Measurements from ENCODE around the gene UPK3BL1. TPM values are rescaled to one million over a fixed set of nuclear protein-coding genes. Genes with fewer than 3 reads are reported as not detected.
"Not testable (repeated sequence)": the region's sequence is repeated elsewhere in the genome, so short reads cannot be mapped to it uniquely, and the experiment has no call there.

The UPK3BL1 gene
- total RNA-seq, 1 experiment from 2014 or later, result 12.4 TPM

GRCh38 chr7:102682560-102682959 is 40.0 kb upstream of the UPK3BL1 start:
- H3K4me3 Mint-ChIP-seq; H3K4me1 ChIP-seq (ENCODE audit: insufficient read depth, low read length); H3K9me3 Mint-ChIP-seq: not testable (repeated sequence)

GRCh38 chr7:102680780-102681179 is 38.2 kb upstream of the UPK3BL1 start:
- H4K91ac ChIP-seq (ENCODE audit: insufficient read length, low read depth, low read length); H3K36me3 Mint-ChIP-seq (ENCODE audit: insufficient read depth in 1 of 3, low read depth in 3 of 3); H3K23ac ChIP-seq (ENCODE audit: insufficient read length, low read depth, low read length); H2BK12ac ChIP-seq (ENCODE audit: insufficient read length, low read depth, low read length); H3K4ac ChIP-seq (ENCODE audit: low read depth, low read length); DNase-seq; H3K18ac ChIP-seq (ENCODE audit: insufficient read length, low read depth, low read length); H3K4me3 Mint-ChIP-seq; H3K79me1 ChIP-seq (ENCODE audit: insufficient read depth, low read depth, low read length, poor library complexity, severe bottlenecking); H4K20me1 ChIP-seq (ENCODE audit: control insufficient read depth, insufficient read depth, insufficient read length); H3K23me2 ChIP-seq (ENCODE audit: insufficient read length, low read depth, low read length, poor library complexity, severe bottlenecking); H3K9ac ChIP-seq (ENCODE audit: extremely low read depth, insufficient read length, low read length); H3K27ac ChIP-seq (ENCODE audit: insufficient read length, low read depth, low read length); H3K27me3 ChIP-seq (ENCODE audit: insufficient read depth, low read length); H3K4me1 Mint-ChIP-seq; H3K56ac ChIP-seq (ENCODE audit: insufficient read length, low read depth, low read length); H3K14ac ChIP-seq (ENCODE audit: insufficient read depth, low read length); H2BK120ac ChIP-seq (ENCODE audit: low read depth, low read length, poor library complexity, severe bottlenecking); H3K27me3 Mint-ChIP-seq (ENCODE audit: low read depth); H2AFZ ChIP-seq (ENCODE audit: low read length); H3K4me1 ChIP-seq (ENCODE audit: insufficient read depth, low read length); H3K9me3 Mint-ChIP-seq; H2AK5ac ChIP-seq (ENCODE audit: insufficient read length, low read length); H3K79me2 ChIP-seq (ENCODE audit: insufficient read depth, low read length); H4K8ac ChIP-seq (replicated peaks; ENCODE audit: insufficient read length, low read depth, low read length); H2BK20ac ChIP-seq (ENCODE audit: low read depth, low read length, poor library complexity, severe bottlenecking); H2BK5ac ChIP-seq (ENCODE audit: insufficient read length, low read length); H3K9me3 ChIP-seq (ENCODE audit: control insufficient read depth, low read depth, low read length); H2BK15ac ChIP-seq (ENCODE audit: low read depth, low read length); H3K4me2 ChIP-seq (ENCODE audit: insufficient read depth, insufficient read length, low read length); H3T11ph ChIP-seq (ENCODE audit: low read length); H4K5ac ChIP-seq (ENCODE audit: insufficient read length, low read depth, low read length); H3K27ac Mint-ChIP-seq: not testable (repeated sequence)
- no CpG with 5 or more reads among the region's 5 CpGs for WGBS (ENCODE audit: extremely low coverage, insufficient read length, low lambda C conversion rate)

More at GRCh38 chr7:102682560-102682959, 40.0 kb upstream of the UPK3BL1 start:
- H2AFZ ChIP-seq (ENCODE audit: low read length); H3K27me3 ChIP-seq (ENCODE audit: insufficient read depth, low read length); H3K4ac ChIP-seq (ENCODE audit: low read depth, low read length); H3K27me3 Mint-ChIP-seq (ENCODE audit: low read depth); H3K23ac ChIP-seq (ENCODE audit: insufficient read length, low read depth, low read length); H4K91ac ChIP-seq (ENCODE audit: insufficient read length, low read depth, low read length); H2BK12ac ChIP-seq (ENCODE audit: insufficient read length, low read depth, low read length); H2BK5ac ChIP-seq (ENCODE audit: insufficient read length, low read length); H3K27ac Mint-ChIP-seq; H2BK15ac ChIP-seq (ENCODE audit: low read depth, low read length); H4K5ac ChIP-seq (ENCODE audit: insufficient read length, low read depth, low read length); H3K79me1 ChIP-seq (ENCODE audit: insufficient read depth, low read depth, low read length, poor library complexity, severe bottlenecking); H3K14ac ChIP-seq (ENCODE audit: insufficient read depth, low read length); H4K8ac ChIP-seq (replicated peaks; ENCODE audit: insufficient read length, low read depth, low read length); H3K79me2 ChIP-seq (ENCODE audit: insufficient read depth, low read length); H3K56ac ChIP-seq (ENCODE audit: insufficient read length, low read depth, low read length); H3T11ph ChIP-seq (ENCODE audit: low read length); DNase-seq; H4K20me1 ChIP-seq (ENCODE audit: control insufficient read depth, insufficient read depth, insufficient read length); H3K4me1 Mint-ChIP-seq; H3K9ac ChIP-seq (ENCODE audit: extremely low read depth, insufficient read length, low read length); H2AK5ac ChIP-seq (ENCODE audit: insufficient read length, low read length); H3K18ac ChIP-seq (ENCODE audit: insufficient read length, low read depth, low read length); H3K23me2 ChIP-seq (ENCODE audit: insufficient read length, low read depth, low read length, poor library complexity, severe bottlenecking); H3K9me3 ChIP-seq (ENCODE audit: control insufficient read depth, low read depth, low read length); H3K4me2 ChIP-seq (ENCODE audit: insufficient read depth, insufficient read length, low read length); H3K27ac ChIP-seq (ENCODE audit: insufficient read length, low read depth, low read length); H2BK20ac ChIP-seq (ENCODE audit: low read depth, low read length, poor library complexity, severe bottlenecking); H3K36me3 Mint-ChIP-seq (ENCODE audit: insufficient read depth in 1 of 3, low read depth in 3 of 3); H2BK120ac ChIP-seq (ENCODE audit: low read depth, low read length, poor library complexity, severe bottlenecking): not testable (repeated sequence)
- WGBS (ENCODE audit: extremely low coverage, insufficient read length, low lambda C conversion rate), result no CpG with 5 or more reads among the region's 5 CpGs
